Right hindlimb (tissue), 1 donor: Measurements from ENCODE around the gene SYNDIG1L.

ENCODE experiments used
- DNase-seq: peaks from one replicate; pipeline ENCODE4 v3.0.0-alpha.2; 2018

The SYNDIG1L gene

GRCh38 chr14:74429221-74429691, 3.2 kb upstream of the SYNDIG1L start:
- no peak for DNase-seq

GRCh38 chr14:74427651-74428050, 1.6 kb upstream of the SYNDIG1L start:
- no peak for DNase-seq

GRCh38 chr14:74425525-74426201, 347 bp downstream of the SYNDIG1L start:
- peak; percentile 58 for DNase-seq

- no peak for DNase-seq
Measured at GRCh38 chr14:74424606-74425005, 1.4 kb downstream of the SYNDIG1L start.

- no peak for DNase-seq
Measured at GRCh38 chr14:74423246-74423645, 2.8 kb downstream of the SYNDIG1L start.

GRCh38 chr14:74421981-74422380, 4.0 kb downstream of the SYNDIG1L start:
- DNase-seq, result no peak

- DNase-seq, result no peak
Measured at GRCh38 chr14:74419086-74419485, 6.9 kb downstream of the SYNDIG1L start.

- no peak for DNase-seq
Measured at GRCh38 chr14:74418031-74418430, 8.0 kb downstream of the SYNDIG1L start.

GRCh38 chr14:74417611-74418010, 8.4 kb downstream of the SYNDIG1L start:
- DNase-seq, result no peak

- DNase-seq, result no peak
Measured at GRCh38 chr14:74417201-74417600, 8.8 kb downstream of the SYNDIG1L start.

GRCh38 chr14:74415115-74415437, 10.9 kb downstream of the SYNDIG1L start:
- no peak for DNase-seq

- DNase-seq, result no peak
Measured at GRCh38 chr14:74414403-74415114, 11.5 kb downstream of the SYNDIG1L start.

GRCh38 chr14:74413627-74414026, 12.4 kb downstream of the SYNDIG1L start:
- no peak for DNase-seq

- DNase-seq, result no peak
Measured at GRCh38 chr14:74412753-74413152, 13.3 kb downstream of the SYNDIG1L start.

GRCh38 chr14:74411671-74412070, 14.3 kb downstream of the SYNDIG1L start:
- no peak for DNase-seq

GRCh38 chr14:74409441-74409840, 16.6 kb downstream of the SYNDIG1L start:
- DNase-seq, result no peak

GRCh38 chr14:74408870-74409269, 17.1 kb downstream of the SYNDIG1L start:
- DNase-seq, result no peak

GRCh38 chr14:74407801-74408154, 18.2 kb downstream of the SYNDIG1L start:
- no peak for DNase-seq

- DNase-seq, result no peak
Measured at GRCh38 chr14:74407021-74407800, 18.8 kb downstream of the SYNDIG1L start.

- no peak for DNase-seq
Measured at GRCh38 chr14:74405663-74406062, 20.3 kb downstream of the SYNDIG1L start.

- DNase-seq, result no peak
Measured at GRCh38 chr14:74404435-74404834, 21.6 kb downstream of the SYNDIG1L start.

- DNase-seq, result no peak
Measured at GRCh38 chr14:74403619-74404417, 22.2 kb downstream of the SYNDIG1L start.
